ENCODE data around the gene LPCAT1. TPM values are rescaled to one million over a fixed set of nuclear protein-coding genes. Genes with fewer than 3 reads are reported as not detected.

The LPCAT1 gene
- total and polyA plus RNA-seq, 2 of the 13 experiments (the other 11 are each of a cell fraction or from before 2014, with no cell fraction given), result 29.8 to 90.6 TPM

DNA sequence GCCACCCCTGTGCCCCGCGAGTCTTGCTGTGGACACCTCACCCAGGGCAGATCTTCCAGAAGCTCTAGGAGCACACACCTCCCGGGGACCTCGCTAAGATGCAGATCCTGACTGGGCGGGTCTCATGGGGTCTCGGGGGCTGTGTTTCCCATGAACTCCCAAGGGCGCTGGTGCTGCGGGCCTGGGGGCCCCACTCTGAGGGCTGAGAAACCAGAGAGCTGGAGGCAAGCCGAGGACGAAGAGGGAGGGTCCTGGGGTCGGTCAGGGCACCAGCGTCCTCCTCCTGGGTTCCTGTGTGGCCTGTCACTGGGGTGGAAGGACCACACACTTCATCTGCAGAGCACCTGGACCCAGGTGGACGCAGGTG, 108.7 kb downstream of the LPCAT1 start:
- in situ Hi-C loops (cut with HindIII; ENCODE audit: extremely low pct_ligation_motif_present, low pct_unique_long_range_greater_than_20kb), result no loop called here
- ATAC-seq, result no peak
- POLR2A ChIA-PET, result no interaction called here
- TF ChIP-seq ZSCAN9 (CRISPR knock-in tag; IDR thresholded peaks at IDR 0.05; ENCODE audit: borderline replicate concordance) (no peak), ZNF850 (CRISPR knock-in tag; conservative IDR thresholded peaks at IDR 0.05) (no peak), ZNF598 (CRISPR knock-in tag; IDR thresholded peaks at IDR 0.05; ENCODE audit: borderline replicate concordance) (no peak), MAF1 (CRISPR knock-in tag; IDR thresholded peaks at IDR 0.05; ENCODE audit: borderline replicate concordance) (no peak), GFI1 (CRISPR knock-in tag; IDR thresholded peaks at IDR 0.05; ENCODE audit: borderline replicate concordance) (no peak)
- no peak for FAIRE-seq
- 7% methylated on average over 5 of the region's 13 CpGs for WGBS (ENCODE audit: low lambda C conversion rate)
- H3K4me3 ChIP-seq (replicated peaks in 1 of 3; ENCODE audit: insufficient read depth in 1 of 3, low read depth in 2 of 3, low read length in 3 of 3), result no peak overlapping the region
- no peak overlapping the region for H3K4me2 ChIP-seq (ENCODE audit: low read depth, low read length)
- H3K79me2 ChIP-seq (ENCODE audit: insufficient read depth, low read length), result no peaks in the 10 kb centered on the region
- CTCF ChIA-PET (ENCODE audit: low intra/inter-chr PET ratio, low total read pairs), result no interaction called here
- intact Hi-C loops (cut with micrococcal nuclease; ENCODE audit: unreplicated experiment), result no loop called here
- no peak overlapping the region for H3K27ac ChIP-seq (ENCODE audit: extremely low read length, insufficient read depth, low read length)
- peaks cover 19 to 46% of the 10 kb centered on the region in 2 experiments for H3K27me3 ChIP-seq (ENCODE audit: control insufficient read depth in 1 of 2, insufficient read depth in 2 of 2, low read length in 2 of 2)
- BruUV-seq (replicated peaks), result no TSS peak
- H3K4me1 ChIP-seq (ENCODE audit: insufficient read depth, low read length), result no peaks in the 10 kb centered on the region
- H3K36me3 ChIP-seq (replicated peaks in 1 of 2; ENCODE audit: control insufficient read depth in 1 of 2, insufficient read depth in 2 of 2, low read length in 2 of 2), result no peaks in the 10 kb centered on the region
- no peaks in the 10 kb centered on the region for H3K9me3 ChIP-seq (ENCODE audit: low read length)
- DNase-seq (ENCODE audit: low spot score), result no peak
- H3K9ac ChIP-seq (ENCODE audit: insufficient read depth, low read depth, low read length), result no peak overlapping the region
- H2AFZ ChIP-seq (ENCODE audit: low read length), result no peak overlapping the region
- peaks cover 4% of the 10 kb centered on the region; the same call in 1 of the 2 replicates for H4K20me1 ChIP-seq (ENCODE audit: insufficient read depth, low read length)

GRCh38 chr5:1414311-1415058, 109.3 kb downstream of the LPCAT1 start:
- Histone ChIP-seq H4K20me1 (ENCODE audit: insufficient read depth, low read length) (peaks cover 4% of the 10 kb centered on the region; the same call in 1 of the 2 replicates), H3K27me3 (ENCODE audit: control insufficient read depth in 1 of 2, insufficient read depth in 2 of 2, low read length in 2 of 2) (peaks cover 19 to 47% of the 10 kb centered on the region in 2 experiments), H3K79me2 (ENCODE audit: insufficient read depth, low read length) (no peaks in the 10 kb centered on the region), H2AFZ (ENCODE audit: low read length) (no peak overlapping the region), H3K27ac (ENCODE audit: extremely low read length, insufficient read depth, low read length) (no peak overlapping the region), H3K4me3 (replicated peaks in 1 of 3; ENCODE audit: insufficient read depth in 1 of 3, low read depth in 2 of 3, low read length in 3 of 3) (no peak overlapping the region), H3K4me1 (ENCODE audit: insufficient read depth, low read length) (no peaks in the 10 kb centered on the region), H3K9ac (ENCODE audit: insufficient read depth, low read depth, low read length) (no peak overlapping the region), H3K4me2 (ENCODE audit: low read depth, low read length) (no peak overlapping the region), H3K36me3 (replicated peaks in 1 of 2; ENCODE audit: control insufficient read depth in 1 of 2, insufficient read depth in 2 of 2, low read length in 2 of 2) (no peaks in the 10 kb centered on the region), H3K9me3 (ENCODE audit: low read length) (no peaks in the 10 kb centered on the region)
- ChIA-PET CTCF (ENCODE audit: low intra/inter-chr PET ratio, low total read pairs) (no interaction called here), POLR2A (no interaction called here)
- 19% methylated on average over 20 of the region's 27 CpGs for WGBS (ENCODE audit: low lambda C conversion rate)
- DNase-seq (ENCODE audit: low spot score) (no peak), FAIRE-seq (no peak), ATAC-seq (no peak)
- in situ Hi-C loops (cut with HindIII; ENCODE audit: extremely low pct_ligation_motif_present, low pct_unique_long_range_greater_than_20kb), result no loop called here
- intact Hi-C loops (cut with micrococcal nuclease; ENCODE audit: unreplicated experiment), result no loop called here
- BruUV-seq (replicated peaks), result no TSS peak
- no peak for TF ChIP-seq GABPA (IDR thresholded peaks at IDR 0.05; ENCODE audit: low read depth, low read length)
- TF ChIP-seq GABPA (CRISPR knock-in tag; IDR thresholded peaks at IDR 0.05; ENCODE audit: low read depth), result no peak
- no peak for TF ChIP-seq SETDB1 (CRISPR knock-in tag; IDR thresholded peaks at IDR 0.05; ENCODE audit: borderline replicate concordance)
- no peak for TF ChIP-seq PATZ1 (CRISPR knock-in tag; IDR thresholded peaks at IDR 0.05)
- TF ChIP-seq, protein P1, sequence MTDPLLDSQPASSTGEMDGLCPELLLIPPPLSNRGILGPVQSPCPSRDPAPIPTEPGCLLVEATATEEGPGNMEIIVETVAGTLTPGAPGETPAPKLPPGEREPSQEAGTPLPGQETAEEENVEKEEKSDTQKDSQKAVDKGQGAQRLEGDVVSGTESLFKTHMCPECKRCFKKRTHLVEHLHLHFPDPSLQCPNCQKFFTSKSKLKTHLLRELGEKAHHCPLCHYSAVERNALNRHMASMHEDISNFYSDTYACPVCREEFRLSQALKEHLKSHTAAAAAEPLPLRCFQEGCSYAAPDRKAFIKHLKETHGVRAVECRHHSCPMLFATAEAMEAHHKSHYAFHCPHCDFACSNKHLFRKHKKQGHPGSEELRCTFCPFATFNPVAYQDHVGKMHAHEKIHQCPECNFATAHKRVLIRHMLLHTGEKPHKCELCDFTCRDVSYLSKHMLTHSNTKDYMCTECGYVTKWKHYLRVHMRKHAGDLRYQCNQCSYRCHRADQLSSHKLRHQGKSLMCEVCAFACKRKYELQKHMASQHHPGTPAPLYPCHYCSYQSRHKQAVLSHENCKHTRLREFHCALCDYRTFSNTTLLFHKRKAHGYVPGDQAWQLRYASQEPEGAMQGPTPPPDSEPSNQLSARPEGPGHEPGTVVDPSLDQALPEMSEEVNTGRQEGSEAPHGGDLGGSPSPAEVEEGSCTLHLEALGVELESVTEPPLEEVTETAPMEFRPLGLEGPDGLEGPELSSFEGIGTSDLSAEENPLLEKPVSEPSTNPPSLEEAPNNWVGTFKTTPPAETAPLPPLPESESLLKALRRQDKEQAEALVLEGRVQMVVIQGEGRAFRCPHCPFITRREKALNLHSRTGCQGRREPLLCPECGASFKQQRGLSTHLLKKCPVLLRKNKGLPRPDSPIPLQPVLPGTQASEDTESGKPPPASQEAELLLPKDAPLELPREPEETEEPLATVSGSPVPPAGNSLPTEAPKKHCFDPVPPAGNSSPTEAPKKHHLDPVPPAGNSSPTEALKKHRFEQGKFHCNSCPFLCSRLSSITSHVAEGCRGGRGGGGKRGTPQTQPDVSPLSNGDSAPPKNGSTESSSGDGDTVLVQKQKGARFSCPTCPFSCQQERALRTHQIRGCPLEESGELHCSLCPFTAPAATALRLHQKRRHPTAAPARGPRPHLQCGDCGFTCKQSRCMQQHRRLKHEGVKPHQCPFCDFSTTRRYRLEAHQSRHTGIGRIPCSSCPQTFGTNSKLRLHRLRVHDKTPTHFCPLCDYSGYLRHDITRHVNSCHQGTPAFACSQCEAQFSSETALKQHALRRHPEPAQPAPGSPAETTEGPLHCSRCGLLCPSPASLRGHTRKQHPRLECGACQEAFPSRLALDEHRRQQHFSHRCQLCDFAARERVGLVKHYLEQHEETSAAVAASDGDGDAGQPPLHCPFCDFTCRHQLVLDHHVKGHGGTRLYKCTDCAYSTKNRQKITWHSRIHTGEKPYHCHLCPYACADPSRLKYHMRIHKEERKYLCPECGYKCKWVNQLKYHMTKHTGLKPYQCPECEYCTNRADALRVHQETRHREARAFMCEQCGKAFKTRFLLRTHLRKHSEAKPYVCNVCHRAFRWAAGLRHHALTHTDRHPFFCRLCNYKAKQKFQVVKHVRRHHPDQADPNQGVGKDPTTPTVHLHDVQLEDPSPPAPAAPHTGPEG (CRISPR knock-in tag; IDR thresholded peaks at IDR 0.05), result no peak

Measured in HepG2 (cell line).